Measurements from ENCODE around the gene UNC80. TPM values are rescaled to one million over a fixed set of nuclear protein-coding genes. Genes with fewer than 3 reads are reported as not detected.

Gene UNC80
- polyA plus RNA-seq, 1 of the 3 experiments (the other 2 are of a cell fraction): 0.59 TPM

GRCh38 chr2:209917154-209917771, 145.6 kb downstream of the UNC80 start:
- Histone ChIP-seq H4K20me1 (ENCODE audit: insufficient read depth) (no peaks in the 10 kb centered on the region), H3K4me1 (ENCODE audit: control insufficient read depth in 1 of 2, insufficient read depth in 2 of 2, low read depth in 1 of 2, low read length in 1 of 2) (peaks cover 4 to 6% of the 10 kb centered on the region in 2 experiments; a peak in 2 of 4 replicates), H2AFZ (ENCODE audit: low read depth) (peak overlapping the region; percentile 15; the same call in 1 of the 2 replicates), H3K36me3 (replicated peaks in 1 of 2; ENCODE audit: control insufficient read depth in 1 of 2, insufficient read depth in 2 of 2, low read length in 1 of 2) (no peaks in the 10 kb centered on the region), H3K4me2 (peak overlapping the region; percentile 17; the same call in 1 of the 2 replicates), H3K4me3 (ENCODE audit: low read depth in 2 of 2, low read length in 1 of 2) (no peak overlapping the region), H3K27me3 (ENCODE audit: insufficient read depth) (no peaks in the 10 kb centered on the region), H3K27ac (ENCODE audit: low read depth in 2 of 2, low read length in 1 of 2) (peak overlapping the region in 1 of 2 experiments; percentile 45; a peak in 2 of 4 replicates), H3K9me3 (no peaks in the 10 kb centered on the region), H3F3A (replicated peaks; ENCODE audit: insufficient read depth) (peaks cover 16% of the 10 kb centered on the region), H3K9me2 (no peaks in the 10 kb centered on the region), H3K79me2 (ENCODE audit: insufficient read depth) (no peaks in the 10 kb centered on the region), H3K9ac (no peak overlapping the region)
- WGBS (ENCODE audit: low lambda C conversion rate): 20% methylated on average over 2 of the region's 2 CpGs
- CTCF ChIA-PET: interaction anchor here (0.6 to 1.4 kb wide), 4 partner anchors 17 to 582 kb away, joined by 3 read pairs; no protein-coding TSS in a partner anchor
- POLR2A ChIA-PET: no interaction called here
- TF ChIP-seq, protein P1, sequence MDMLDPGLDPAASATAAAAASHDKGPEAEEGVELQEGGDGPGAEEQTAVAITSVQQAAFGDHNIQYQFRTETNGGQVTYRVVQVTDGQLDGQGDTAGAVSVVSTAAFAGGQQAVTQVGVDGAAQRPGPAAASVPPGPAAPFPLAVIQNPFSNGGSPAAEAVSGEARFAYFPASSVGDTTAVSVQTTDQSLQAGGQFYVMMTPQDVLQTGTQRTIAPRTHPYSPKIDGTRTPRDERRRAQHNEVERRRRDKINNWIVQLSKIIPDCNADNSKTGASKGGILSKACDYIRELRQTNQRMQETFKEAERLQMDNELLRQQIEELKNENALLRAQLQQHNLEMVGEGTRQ (IDR thresholded peaks at IDR 0.05; ENCODE audit: borderline replicate concordance, low read depth, low read length): no peak
- TF ChIP-seq POLR2AphosphoS5 (IDR thresholded peaks at IDR 0.05; ENCODE audit: low read depth, low read length): no peak
- DNase-seq: no peak

- Histone ChIP-seq H3K9me2 (no peaks in the 10 kb centered on the region), H3K27me3 (ENCODE audit: insufficient read depth) (no peaks in the 10 kb centered on the region), H3K79me2 (ENCODE audit: insufficient read depth) (no peaks in the 10 kb centered on the region), H2AFZ (ENCODE audit: low read depth) (no peak overlapping the region), H3K4me3 (ENCODE audit: low read depth in 2 of 2, low read length in 1 of 2) (no peak overlapping the region), H3K9me3 (no peaks in the 10 kb centered on the region), H3K4me2 (no peak overlapping the region), H3K36me3 (replicated peaks in 1 of 2; ENCODE audit: control insufficient read depth in 1 of 2, insufficient read depth in 2 of 2, low read length in 1 of 2) (no peaks in the 10 kb centered on the region), H3F3A (replicated peaks; ENCODE audit: insufficient read depth) (peaks cover 16% of the 10 kb centered on the region), H3K27ac (ENCODE audit: low read depth in 2 of 2, low read length in 1 of 2) (no peak overlapping the region; a peak in 1 of 4 replicates), H3K4me1 (ENCODE audit: control insufficient read depth in 1 of 2, insufficient read depth in 2 of 2, low read depth in 1 of 2, low read length in 1 of 2) (peaks cover 4 to 6% of the 10 kb centered on the region in 2 experiments; a peak in 2 of 4 replicates), H4K20me1 (ENCODE audit: insufficient read depth) (no peaks in the 10 kb centered on the region), H3K9ac (no peak overlapping the region)
- DNase-seq: no peak
- ChIA-PET CTCF (interaction anchor here (0.6 to 1.2 kb wide), 3 partner anchors 10 to 32 kb away, joined by 3 to 4 read pairs (median 3); no protein-coding TSS in a partner anchor), POLR2A (no interaction called here)
- 92% methylated on average over 6 of the region's 6 CpGs for WGBS (ENCODE audit: low lambda C conversion rate)
- TF ChIP-seq GATA2 (CRISPR knock-in tag; IDR thresholded peaks at IDR 0.05): no peak
- TF ChIP-seq MXI1 (IDR thresholded peaks at IDR 0.05; ENCODE audit: low read depth, low read length): no peak
- TF ChIP-seq CHD2 (IDR thresholded peaks at IDR 0.05; ENCODE audit: low read length, partially characterized antibody): no peak
- no peak for TF ChIP-seq TEAD4 (IDR thresholded peaks at IDR 0.05; ENCODE audit: borderline replicate concordance, insufficient read depth)
- TF ChIP-seq FOXM1 (IDR thresholded peaks at IDR 0.05; ENCODE audit: low read depth): no peak
- no peak for TF ChIP-seq EP300 (IDR thresholded peaks at IDR 0.05; ENCODE audit: borderline replicate concordance in 1 of 2, low read depth in 1 of 2, low read length in 1 of 2)
- no peak for TF ChIP-seq RFX5 (IDR thresholded peaks at IDR 0.05; ENCODE audit: low read length)
- no peak for TF ChIP-seq TAF1 (IDR thresholded peaks at IDR 0.05; ENCODE audit: borderline replicate concordance, low read depth, low read length)
- TF ChIP-seq, protein P2, sequence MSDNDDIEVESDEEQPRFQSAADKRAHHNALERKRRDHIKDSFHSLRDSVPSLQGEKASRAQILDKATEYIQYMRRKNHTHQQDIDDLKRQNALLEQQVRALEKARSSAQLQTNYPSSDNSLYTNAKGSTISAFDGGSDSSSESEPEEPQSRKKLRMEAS (IDR thresholded peaks at IDR 0.05; ENCODE audit: low read depth): no peak
These were observed 146.6 kb downstream of the UNC80 start for GRCh38 chr2:209918251-209918650.
